ENCODE data around the gene RASA3. TPM values are rescaled to one million over a fixed set of nuclear protein-coding genes. Genes with fewer than 3 reads are reported as not detected.

The RASA3 gene
- polyA plus RNA-seq, 1 donor = 19.6 TPM

- DNase-seq (ENCODE audit: low read depth) = no peak
These were observed 193.7 kb downstream of the RASA3 start for GRCh38 chr13:113938716-113939115.

- no peak for DNase-seq (ENCODE audit: low read depth)
These were observed 194.2 kb downstream of the RASA3 start for GRCh38 chr13:113938246-113938645.

GRCh38 chr13:113937527-113938180 is 194.8 kb downstream of the RASA3 start:
- DNase-seq (ENCODE audit: low read depth) = no peak

- no peak for DNase-seq (ENCODE audit: low read depth)
These were observed 195.3 kb downstream of the RASA3 start for GRCh38 chr13:113937073-113937472.

- no peak for DNase-seq (ENCODE audit: low read depth)
These were observed 196.1 kb downstream of the RASA3 start for GRCh38 chr13:113936166-113936965.

GRCh38 chr13:113935001-113935844 is 197.2 kb downstream of the RASA3 start:
- DNase-seq (ENCODE audit: low read depth) = no peak

- DNase-seq (ENCODE audit: low read depth) = no peak
These were observed 197.8 kb downstream of the RASA3 start for GRCh38 chr13:113934576-113934975.

- DNase-seq (ENCODE audit: low read depth) = no peak
These were observed 198.5 kb downstream of the RASA3 start for GRCh38 chr13:113933901-113934300.

GRCh38 chr13:113931841-113932459 is 200.5 kb downstream of the RASA3 start:
- no peak for DNase-seq (ENCODE audit: low read depth)

- DNase-seq (ENCODE audit: low read depth) = no peak
These were observed 201.5 kb downstream of the RASA3 start for GRCh38 chr13:113930671-113931637.

- no peak for DNase-seq (ENCODE audit: low read depth)
These were observed 202.5 kb downstream of the RASA3 start for GRCh38 chr13:113929628-113930615.

- no peak for DNase-seq (ENCODE audit: low read depth)
These were observed 203.5 kb downstream of the RASA3 start for GRCh38 chr13:113928685-113929627.

Other genes starting within 250 kb of the RASA3 start
- gene C13orf46, start 158.5 kb downstream of the RASA3 start, polyA plus RNA-seq (ENCODE audit: insufficient read length) = 0.57 TPM
- not detected for gene CFAP97D2, start 46.6 kb upstream of the RASA3 start, polyA plus RNA-seq (ENCODE audit: insufficient read length)
- gene CDC16, start 102.3 kb upstream of the RASA3 start, polyA plus RNA-seq (ENCODE audit: insufficient read length) = 71.0 TPM
- 97.3 TPM for gene UPF3A, start 149.0 kb upstream of the RASA3 start, polyA plus RNA-seq (ENCODE audit: insufficient read length)
- 12.2 TPM for gene CHAMP1, start 181.9 kb upstream of the RASA3 start, polyA plus RNA-seq (ENCODE audit: insufficient read length)

Data from forelimb muscle (tissue), 1 donor.